ENCODE measurements around the gene ST7. TPM values are rescaled to one million over a fixed set of nuclear protein-coding genes. Genes with fewer than 3 reads are reported as not detected.

Gene ST7
- total RNA-seq, 2 experiments from 2014 or later, result 9.6 to 10.7 TPM

- ChIA-PET CTCF (ENCODE audit: unreplicated experiment) (no interaction called here), POLR2A (no interaction called here)
- Histone ChIP-seq H3K36me3 (ENCODE audit: insufficient read depth, low read length) (no peaks in the 10 kb centered on the region), H3K4me1 (ENCODE audit: insufficient read depth, low read length, poor library complexity, severe bottlenecking) (no peaks in the 10 kb centered on the region), H3K27ac (ENCODE audit: low read depth, low read length, poor library complexity, severe bottlenecking) (no peak overlapping the region), H3K4me2 (ENCODE audit: low read length) (no peak overlapping the region), H4K20me1 (ENCODE audit: insufficient read depth, low read length) (no peaks in the 10 kb centered on the region), H3K9me3 (ENCODE audit: low read length) (no peaks in the 10 kb centered on the region), H2AFZ (ENCODE audit: low read length) (no peak overlapping the region), H3K79me2 (ENCODE audit: insufficient read depth, low read depth, low read length) (no peaks in the 10 kb centered on the region), H3K9me2 (ENCODE audit: insufficient read depth, low read length) (no peaks in the 10 kb centered on the region), H3K4me3 (ENCODE audit: low read depth, low read length, poor library complexity, severe bottlenecking) (no peak overlapping the region)
- DNase-seq (ENCODE audit: low spot score), result no peak
- BruUV-seq (replicated peaks), result no TSS peak
- intact Hi-C loops (cut with micrococcal nuclease; ENCODE audit: unreplicated experiment), result no loop called here
- TF ChIP-seq, protein P1, sequence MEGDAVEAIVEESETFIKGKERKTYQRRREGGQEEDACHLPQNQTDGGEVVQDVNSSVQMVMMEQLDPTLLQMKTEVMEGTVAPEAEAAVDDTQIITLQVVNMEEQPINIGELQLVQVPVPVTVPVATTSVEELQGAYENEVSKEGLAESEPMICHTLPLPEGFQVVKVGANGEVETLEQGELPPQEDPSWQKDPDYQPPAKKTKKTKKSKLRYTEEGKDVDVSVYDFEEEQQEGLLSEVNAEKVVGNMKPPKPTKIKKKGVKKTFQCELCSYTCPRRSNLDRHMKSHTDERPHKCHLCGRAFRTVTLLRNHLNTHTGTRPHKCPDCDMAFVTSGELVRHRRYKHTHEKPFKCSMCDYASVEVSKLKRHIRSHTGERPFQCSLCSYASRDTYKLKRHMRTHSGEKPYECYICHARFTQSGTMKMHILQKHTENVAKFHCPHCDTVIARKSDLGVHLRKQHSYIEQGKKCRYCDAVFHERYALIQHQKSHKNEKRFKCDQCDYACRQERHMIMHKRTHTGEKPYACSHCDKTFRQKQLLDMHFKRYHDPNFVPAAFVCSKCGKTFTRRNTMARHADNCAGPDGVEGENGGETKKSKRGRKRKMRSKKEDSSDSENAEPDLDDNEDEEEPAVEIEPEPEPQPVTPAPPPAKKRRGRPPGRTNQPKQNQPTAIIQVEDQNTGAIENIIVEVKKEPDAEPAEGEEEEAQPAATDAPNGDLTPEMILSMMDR (conservative IDR thresholded peaks at IDR 0.05; ENCODE audit: low read length), result no peak
- TF ChIP-seq EZH2phosphoT487 (IDR thresholded peaks at IDR 0.05; ENCODE audit: borderline replicate concordance, low read depth, low read length), result no peak
These were observed 44.7 kb downstream of the ST7 start for GRCh38 chr7:116997972-116998371.

DNA sequence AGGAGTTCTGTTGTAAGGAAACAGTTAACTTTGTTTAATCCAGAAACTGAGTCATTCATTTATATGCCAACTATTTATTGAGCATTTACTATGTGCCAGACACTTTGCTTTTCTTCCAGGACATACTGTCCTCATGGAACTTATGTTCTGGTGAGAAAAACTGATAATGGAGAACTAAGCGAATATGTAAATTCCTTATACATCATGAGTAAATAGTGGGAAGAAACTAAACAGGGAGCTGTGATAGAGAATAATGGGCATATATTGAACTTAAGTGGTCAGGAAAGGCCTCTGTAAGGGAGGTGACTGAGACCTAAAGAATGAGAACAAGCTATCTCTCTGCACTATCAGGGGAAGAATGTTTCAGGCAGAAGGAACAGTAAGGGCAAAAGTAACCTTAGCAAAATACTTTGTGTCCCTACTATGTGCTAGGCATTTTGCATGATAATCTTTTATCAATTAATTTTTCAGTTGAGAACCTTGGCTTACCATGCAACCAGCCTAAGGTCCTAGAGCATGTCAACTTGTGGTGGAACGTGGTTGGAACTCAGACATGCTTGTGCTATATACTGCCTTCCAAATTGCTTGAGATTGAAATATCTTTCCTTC, 45.4 kb downstream of the ST7 start:
- no peaks in the 10 kb centered on the region for H3K9me2 ChIP-seq (ENCODE audit: insufficient read depth, low read length)
- intact Hi-C loops (cut with micrococcal nuclease; ENCODE audit: unreplicated experiment), result no loop called here
- BruUV-seq (replicated peaks), result no TSS peak
- no peak for DNase-seq (ENCODE audit: low spot score)
- H3K4me1 ChIP-seq (ENCODE audit: insufficient read depth, low read length, poor library complexity, severe bottlenecking), result no peaks in the 10 kb centered on the region
- CTCF ChIA-PET (ENCODE audit: unreplicated experiment), result no interaction called here
- H3K79me2 ChIP-seq (ENCODE audit: insufficient read depth, low read depth, low read length), result no peaks in the 10 kb centered on the region
- H3K4me3 ChIP-seq (ENCODE audit: low read depth, low read length, poor library complexity, severe bottlenecking), result no peak overlapping the region
- H3K9me3 ChIP-seq (ENCODE audit: low read length), result no peaks in the 10 kb centered on the region
- no peak overlapping the region for H3K27ac ChIP-seq (ENCODE audit: low read depth, low read length, poor library complexity, severe bottlenecking)
- H3K36me3 ChIP-seq (ENCODE audit: insufficient read depth, low read length), result no peaks in the 10 kb centered on the region
- POLR2A ChIA-PET, result interaction anchor here (1.0 to 1.3 kb wide), 2 partner anchors 10 to 14 kb away, joined by 3 read pairs; no protein-coding TSS in a partner anchor
- no peaks in the 10 kb centered on the region for H4K20me1 ChIP-seq (ENCODE audit: insufficient read depth, low read length)
- TF ChIP-seq, protein P1 (conservative IDR thresholded peaks at IDR 0.05; ENCODE audit: low read length), result no peak
- no peak for TF ChIP-seq EZH2phosphoT487 (IDR thresholded peaks at IDR 0.05; ENCODE audit: borderline replicate concordance, low read depth, low read length)
- no peak overlapping the region for H2AFZ ChIP-seq (ENCODE audit: low read length)
- H3K4me2 ChIP-seq (ENCODE audit: low read length), result no peak overlapping the region

- Histone ChIP-seq H3K79me2 (ENCODE audit: insufficient read depth, low read depth, low read length) (no peaks in the 10 kb centered on the region), H3K36me3 (ENCODE audit: insufficient read depth, low read length) (no peaks in the 10 kb centered on the region), H2AFZ (ENCODE audit: low read length) (no peak overlapping the region), H3K4me2 (ENCODE audit: low read length) (no peak overlapping the region), H3K4me3 (ENCODE audit: low read depth, low read length, poor library complexity, severe bottlenecking) (no peak overlapping the region), H3K27ac (ENCODE audit: low read depth, low read length, poor library complexity, severe bottlenecking) (no peak overlapping the region), H3K9me2 (ENCODE audit: insufficient read depth, low read length) (no peaks in the 10 kb centered on the region), H3K4me1 (ENCODE audit: insufficient read depth, low read length, poor library complexity, severe bottlenecking) (no peaks in the 10 kb centered on the region), H4K20me1 (ENCODE audit: insufficient read depth, low read length) (no peaks in the 10 kb centered on the region), H3K9me3 (ENCODE audit: low read length) (no peaks in the 10 kb centered on the region)
- CTCF ChIA-PET (ENCODE audit: unreplicated experiment), result no interaction called here
- intact Hi-C loops (cut with micrococcal nuclease; ENCODE audit: unreplicated experiment), result no loop called here
- TF ChIP-seq, protein P1 (conservative IDR thresholded peaks at IDR 0.05; ENCODE audit: low read length), result no peak
- no peak for TF ChIP-seq EZH2phosphoT487 (IDR thresholded peaks at IDR 0.05; ENCODE audit: borderline replicate concordance, low read depth, low read length)
- no TSS peak for BruUV-seq (replicated peaks)
- DNase-seq (ENCODE audit: low spot score), result no peak
- POLR2A ChIA-PET, result interaction anchor here (1.0 to 1.3 kb wide), 2 partner anchors 9 to 13 kb away, joined by 3 read pairs; no protein-coding TSS in a partner anchor
These were observed 46.0 kb downstream of the ST7 start for GRCh38 chr7:116999311-116999710.

All from OCI-LY7 (cell line).